OCI-LY3 (cell line): ENCODE measurements around the gene SWAP70.
"Not testable (repeated sequence)": the region's sequence is repeated elsewhere in the genome, so short reads cannot be mapped to it uniquely, and the experiment has no call there.

Experiments
- EZH2phosphoT487 ChIP-seq: fragments of 200-600 bp; shearing (Covaris generic); IDR thresholded peaks from 2 replicates; pipeline ENCODE4 v1.6.1; 2018; ENCODE audit warnings: antibody characterized with exemption, mixed run types, low read depth
- TF ChIP-seq, protein P1 (sequence below): fragments of 200-600, 300-600 bp; sonication (generic); IDR thresholded peaks from 2 replicates; pipeline ENCODE4 v1.5.1; 2014; ENCODE audit warnings: antibody characterized with exemption, low read length, low read depth

DNA sequence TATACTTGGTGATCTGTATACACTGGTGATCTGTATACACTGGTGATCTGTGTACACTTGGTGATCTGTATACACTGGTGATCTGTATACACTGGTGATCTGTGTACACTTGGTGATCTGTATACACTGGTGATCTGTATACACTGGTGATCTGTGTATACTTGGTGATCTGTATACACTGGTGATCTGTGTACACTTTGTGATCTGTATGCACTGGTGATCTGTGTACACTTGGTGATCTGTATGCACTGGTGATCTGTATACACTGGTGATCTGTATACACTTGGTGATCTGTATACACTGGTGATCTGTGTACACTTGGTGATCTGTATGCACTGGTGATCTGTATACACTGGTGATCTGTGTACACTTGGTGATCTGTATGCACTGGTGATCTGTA is 41.5 kb downstream of the SWAP70 start:
- TF ChIP-seq, protein P1, sequence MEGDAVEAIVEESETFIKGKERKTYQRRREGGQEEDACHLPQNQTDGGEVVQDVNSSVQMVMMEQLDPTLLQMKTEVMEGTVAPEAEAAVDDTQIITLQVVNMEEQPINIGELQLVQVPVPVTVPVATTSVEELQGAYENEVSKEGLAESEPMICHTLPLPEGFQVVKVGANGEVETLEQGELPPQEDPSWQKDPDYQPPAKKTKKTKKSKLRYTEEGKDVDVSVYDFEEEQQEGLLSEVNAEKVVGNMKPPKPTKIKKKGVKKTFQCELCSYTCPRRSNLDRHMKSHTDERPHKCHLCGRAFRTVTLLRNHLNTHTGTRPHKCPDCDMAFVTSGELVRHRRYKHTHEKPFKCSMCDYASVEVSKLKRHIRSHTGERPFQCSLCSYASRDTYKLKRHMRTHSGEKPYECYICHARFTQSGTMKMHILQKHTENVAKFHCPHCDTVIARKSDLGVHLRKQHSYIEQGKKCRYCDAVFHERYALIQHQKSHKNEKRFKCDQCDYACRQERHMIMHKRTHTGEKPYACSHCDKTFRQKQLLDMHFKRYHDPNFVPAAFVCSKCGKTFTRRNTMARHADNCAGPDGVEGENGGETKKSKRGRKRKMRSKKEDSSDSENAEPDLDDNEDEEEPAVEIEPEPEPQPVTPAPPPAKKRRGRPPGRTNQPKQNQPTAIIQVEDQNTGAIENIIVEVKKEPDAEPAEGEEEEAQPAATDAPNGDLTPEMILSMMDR, result not testable (repeated sequence)
- TF ChIP-seq EZH2phosphoT487, result not testable (repeated sequence)
